ENCODE data around the gene XRCC6. TPM values are rescaled to one million over a fixed set of nuclear protein-coding genes. Genes with fewer than 3 reads are reported as not detected.
"Not testable (repeated sequence)": the region's sequence is repeated elsewhere in the genome, so short reads cannot be mapped to it uniquely, and the experiment has no call there.

Gene XRCC6
- total RNA-seq, 2 experiments from 2014 or later, result 215 to 222 TPM

DNA sequence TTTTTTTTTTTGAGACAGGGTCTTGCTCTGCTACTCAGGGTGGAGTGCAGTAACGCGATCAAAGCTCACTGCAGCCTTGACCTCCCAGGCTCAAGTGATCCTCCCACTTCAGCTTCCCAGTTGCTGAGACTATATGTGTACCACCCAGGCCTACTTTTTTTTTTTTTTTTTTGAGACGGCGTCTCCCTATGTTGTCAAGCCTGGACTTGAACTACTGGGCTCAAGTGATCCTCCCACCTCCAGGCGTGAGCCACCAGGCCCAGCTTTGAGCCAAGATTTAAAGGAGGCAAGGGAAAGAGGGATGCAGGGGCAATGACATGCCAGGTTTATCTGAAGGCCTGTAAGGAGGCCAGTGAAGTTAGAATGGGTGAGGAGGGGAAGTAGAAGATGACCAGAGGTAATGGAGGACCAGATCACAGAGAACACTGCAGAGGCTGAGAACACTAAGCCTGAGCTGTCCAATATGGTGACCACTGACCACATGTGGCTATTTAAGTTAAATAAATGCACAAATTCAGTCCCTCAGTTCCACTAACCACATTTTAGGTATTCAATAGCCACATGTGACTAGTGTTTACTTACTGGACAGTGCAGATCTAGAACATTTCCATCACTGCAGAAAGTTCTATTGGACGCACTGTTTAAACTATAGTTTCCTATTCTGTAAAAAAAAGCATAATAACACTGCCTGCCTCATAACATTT, 8.3 kb upstream of the XRCC6 start:
- POLR2A ChIA-PET, result interaction anchor here (0.7 kb wide), 1 partner anchor 9 kb away, joined by 3 read pairs; no protein-coding TSS in a partner anchor
- Mint-ChIP-seq H3K4me1 (peaks cover 10% of the 10 kb centered on the region), H3K4me3 (no peak overlapping the region), H3K36me3 (peaks cover 14% of the 10 kb centered on the region), H3K9me3 (no peaks in the 10 kb centered on the region), H3K27ac (no peak overlapping the region), H3K27me3 (no peaks in the 10 kb centered on the region)
- DNase-seq (no peak), ATAC-seq (ENCODE audit: low read depth) (no peak)

DNA sequence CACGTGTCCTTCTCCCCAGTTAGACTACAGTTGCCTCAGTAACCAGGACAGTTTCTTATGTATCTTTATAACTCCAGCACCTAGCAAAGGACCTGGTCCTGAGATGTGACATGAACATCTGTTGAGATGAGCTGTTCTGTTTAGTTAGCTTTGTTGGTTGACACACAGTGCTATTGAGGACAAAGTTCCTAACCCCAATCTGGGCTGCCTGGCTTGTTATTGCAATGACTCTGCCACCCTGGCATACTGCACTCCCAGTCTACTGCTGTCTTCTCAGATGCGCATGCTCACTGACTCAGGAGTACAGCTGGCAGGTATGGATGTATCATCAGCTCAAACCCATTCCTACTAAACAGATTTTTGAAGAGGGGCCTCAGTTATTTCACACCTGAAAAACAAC, 7.6 kb upstream of the XRCC6 start:
- DNase-seq (no peak), ATAC-seq (ENCODE audit: low read depth) (no peak)
- Mint-ChIP-seq H3K9me3 (no peaks in the 10 kb centered on the region), H3K36me3 (peaks cover 12% of the 10 kb centered on the region), H3K27ac (no peak overlapping the region), H3K27me3 (no peaks in the 10 kb centered on the region), H3K4me3 (no peak overlapping the region), H3K4me1 (peaks cover 11% of the 10 kb centered on the region)
- POLR2A ChIA-PET, result no interaction called here

DNA sequence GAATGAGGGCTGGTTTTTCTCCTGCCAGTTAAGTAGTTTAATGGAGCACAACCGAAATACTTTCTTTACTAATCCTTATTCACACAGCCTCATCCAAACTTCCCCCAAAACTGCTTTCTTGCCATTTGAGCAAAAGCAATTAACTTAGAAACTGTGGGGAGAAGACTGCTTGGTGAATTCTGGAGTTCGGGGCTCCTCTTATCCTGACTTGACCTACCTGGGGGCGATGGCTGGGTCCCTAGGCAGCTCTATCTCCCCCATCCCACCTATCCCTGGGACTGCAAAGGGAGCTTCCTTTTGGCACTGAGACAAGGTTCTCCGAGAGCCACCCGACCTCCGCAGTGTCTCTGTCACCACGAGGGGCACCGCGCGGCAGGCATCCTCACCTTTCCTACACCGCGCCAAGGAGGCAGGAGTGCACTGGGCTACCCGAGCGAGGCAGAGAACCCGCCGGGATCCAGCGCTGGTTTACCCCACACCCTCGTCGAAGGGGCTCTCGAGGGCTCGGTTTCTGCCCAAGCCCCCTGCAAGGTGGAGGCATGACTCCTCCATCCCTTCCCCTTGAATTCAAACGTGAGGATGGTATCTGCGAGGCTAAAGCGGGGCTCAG, 1.0 kb upstream of the XRCC6 start:
- Mint-ChIP-seq H3K4me1 (peaks cover 33% of the 10 kb centered on the region), H3K9me3 (no peaks in the 10 kb centered on the region)
- POLR2A ChIA-PET, result interaction anchor here (0.9 to 7.1 kb wide), 9 partner anchors 12 to 994 kb away, joined by 3 to 91 read pairs (median 8); partner anchors contain the start of genes PMM1, POLDIP3, SNU13 and TOB2

GRCh38 chr22:41620589-41621098, 451 bp upstream of the XRCC6 start, which contains the start of gene DESI1:
Gene DESI1, minus strand, starts transcription at chr22:41621043. Its CDS starts 204 bp downstream, at chr22:41620839.
- H3K9me3 Mint-ChIP-seq, result no peaks in the 10 kb centered on the region
- ATAC-seq (ENCODE audit: low read depth) (peak; percentile 32), DNase-seq (no peak)
- POLR2A ChIA-PET, result interaction anchor here (0.7 to 7.1 kb wide), 20 partner anchors 12 to 994 kb away, joined by 3 to 91 read pairs (median 5); partner anchors contain the start of genes ACO2, CCDC134, NDUFA6 and PHF5A
- peak within 1 kb of the TSS; percentile 98 for H3K27ac Mint-ChIP-seq
- H3K27me3 Mint-ChIP-seq, result no peaks in the 10 kb centered on the region
- H3K36me3 Mint-ChIP-seq, result peaks cover 14% of the 10 kb centered on the region
- peaks cover 33% of the 10 kb centered on the region for H3K4me1 Mint-ChIP-seq
- peak within 1 kb of the TSS; percentile 97 for H3K4me3 Mint-ChIP-seq

More for the DNA sequence above, 1.0 kb upstream of the XRCC6 start:
- Mint-ChIP-seq H3K36me3 (peaks cover 12% of the 10 kb centered on the region), H3K27me3 (no peaks in the 10 kb centered on the region), H3K27ac (peak overlapping the region; percentile 98), H3K4me3 (peak overlapping the region; percentile 97)
- ATAC-seq (ENCODE audit: low read depth) (peak; percentile 10), DNase-seq (peak; percentile 66)

- DNase-seq, result no peak
- H3K27me3 Mint-ChIP-seq, result no peaks in the 10 kb centered on the region
- no peaks in the 10 kb centered on the region for H3K9me3 Mint-ChIP-seq
- H3K4me3 Mint-ChIP-seq, result peak overlapping the region; percentile 97
- POLR2A ChIA-PET, result interaction anchor here (1.1 to 7.1 kb wide), 8 partner anchors 13 to 501 kb away, joined by 3 to 91 read pairs (median 10); partner anchors contain the start of genes PMM1 and SNU13
- peaks cover 15% of the 10 kb centered on the region for H3K36me3 Mint-ChIP-seq
- peak overlapping the region; percentile 98 for H3K27ac Mint-ChIP-seq
- no peak for ATAC-seq (ENCODE audit: low read depth)
- peaks cover 31% of the 10 kb centered on the region for H3K4me1 Mint-ChIP-seq
These were observed 750 bp downstream of the XRCC6 start for GRCh38 chr22:41621911-41622179.

DNA sequence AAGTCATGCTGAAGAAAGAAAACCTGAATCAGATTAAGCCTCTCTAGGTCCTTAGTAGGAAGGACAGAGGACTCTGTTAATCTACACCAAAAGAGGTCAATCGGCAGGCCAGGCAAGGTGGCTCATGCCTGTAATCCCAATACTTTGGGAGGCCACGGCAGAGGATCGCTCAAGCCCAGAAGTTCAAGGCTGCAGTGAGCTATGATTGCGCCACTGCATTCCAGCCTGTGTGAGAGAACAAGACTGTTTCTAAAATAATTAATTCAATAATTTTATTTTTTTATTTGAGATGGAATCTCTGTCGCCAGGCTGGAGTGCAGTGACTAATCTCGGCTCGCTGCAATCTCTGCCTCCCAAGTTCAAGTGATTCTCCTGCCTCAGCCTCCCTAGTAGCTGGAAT, 4.5 kb downstream of the XRCC6 start:
- DNase-seq (no peak), ATAC-seq (ENCODE audit: low read depth) (no peak)
- POLR2A ChIA-PET, result interaction anchor here (1.2 kb wide), 1 partner anchor 13 kb away, joined by 3 read pairs; no protein-coding TSS in a partner anchor
- H3K4me1 Mint-ChIP-seq, result peaks cover 12% of the 10 kb centered on the region
- H3K36me3 Mint-ChIP-seq, result peaks cover 45% of the 10 kb centered on the region
- no peaks in the 10 kb centered on the region for H3K27me3 Mint-ChIP-seq
- no peak overlapping the region for H3K4me3 Mint-ChIP-seq
- H3K9me3 Mint-ChIP-seq, result no peaks in the 10 kb centered on the region
- H3K27ac Mint-ChIP-seq, result no peak overlapping the region

DNA sequence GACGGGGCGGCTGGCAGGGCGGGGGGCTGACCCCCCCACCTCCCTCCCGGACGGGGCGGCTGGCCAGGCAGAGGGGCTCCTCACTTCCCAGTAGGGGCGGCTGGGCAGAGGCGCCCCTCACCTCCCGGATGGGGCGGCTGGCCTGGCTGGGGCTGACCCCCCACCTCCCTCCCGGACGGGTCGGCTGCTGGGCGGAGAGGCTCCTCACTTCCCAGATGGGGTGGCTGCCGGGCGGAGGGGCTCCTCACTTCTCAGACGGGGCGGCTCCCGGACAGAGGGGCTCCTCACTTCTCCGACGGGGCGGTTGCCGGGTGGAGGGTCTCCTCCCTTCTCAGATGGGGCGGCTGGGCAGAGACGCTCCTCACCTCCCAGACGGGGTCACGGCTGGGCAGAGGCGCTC, 10.0 kb downstream of the XRCC6 start:
- H3K4me1 Mint-ChIP-seq; H3K27ac Mint-ChIP-seq; ATAC-seq (ENCODE audit: low read depth); H3K9me3 Mint-ChIP-seq; DNase-seq; H3K27me3 Mint-ChIP-seq; H3K4me3 Mint-ChIP-seq; POLR2A ChIA-PET: not testable (repeated sequence)
- H3K36me3 Mint-ChIP-seq, result peaks cover 47% of the 10 kb centered on the region

DNA sequence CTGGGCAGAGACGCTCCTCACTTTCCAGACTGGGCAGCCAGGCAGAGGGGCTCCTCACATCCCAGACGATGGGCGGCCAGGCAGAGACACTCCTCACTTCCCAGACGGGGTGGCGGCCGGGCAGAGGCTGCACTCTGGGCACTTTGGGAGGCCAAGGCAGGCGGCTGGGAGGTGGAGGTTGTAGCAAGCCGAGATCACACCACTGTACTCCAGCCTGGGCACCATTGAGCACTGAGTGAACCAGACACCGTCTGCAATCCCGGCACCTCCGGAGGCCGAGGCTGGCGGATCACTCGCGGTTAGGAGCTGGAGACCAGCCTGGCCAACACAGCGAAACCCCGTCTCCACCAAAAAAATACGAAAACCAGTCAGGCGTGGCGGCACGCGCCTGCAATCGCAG, 10.5 kb downstream of the XRCC6 start:
- POLR2A ChIA-PET; DNase-seq; H3K27me3 Mint-ChIP-seq; H3K4me1 Mint-ChIP-seq; ATAC-seq (ENCODE audit: low read depth); H3K4me3 Mint-ChIP-seq; H3K27ac Mint-ChIP-seq; H3K9me3 Mint-ChIP-seq: not testable (repeated sequence)
- peaks cover 49% of the 10 kb centered on the region for H3K36me3 Mint-ChIP-seq

DNA sequence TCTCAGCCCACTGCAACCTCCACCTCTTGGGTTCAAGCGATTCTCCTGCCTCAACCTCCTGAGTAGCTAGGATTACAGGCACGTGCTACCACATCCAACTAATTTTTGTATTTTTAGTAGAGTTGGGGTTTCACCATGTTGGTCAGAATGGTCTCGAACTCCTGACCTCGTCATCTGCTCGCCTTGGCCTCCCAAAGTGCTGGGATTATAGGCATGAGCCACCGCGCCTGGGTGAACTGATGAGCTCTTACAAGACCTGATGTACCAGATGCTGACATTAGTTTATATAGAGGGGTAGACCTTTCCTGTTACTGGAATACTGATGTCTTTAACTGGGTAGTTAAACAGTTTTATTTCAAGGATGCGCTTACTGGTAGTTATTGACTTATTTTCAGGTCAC, 13.5 kb downstream of the XRCC6 start:
- H3K27ac Mint-ChIP-seq; H3K9me3 Mint-ChIP-seq; DNase-seq; H3K27me3 Mint-ChIP-seq; POLR2A ChIA-PET; H3K4me3 Mint-ChIP-seq; ATAC-seq (ENCODE audit: low read depth); H3K4me1 Mint-ChIP-seq: not testable (repeated sequence)
- H3K36me3 Mint-ChIP-seq, result peaks cover 38% of the 10 kb centered on the region

- no peak for ATAC-seq (ENCODE audit: low read depth)
- H3K36me3 Mint-ChIP-seq, result peaks cover 35% of the 10 kb centered on the region
These were observed 15.4 kb downstream of the XRCC6 start for GRCh38 chr22:41636467-41636866.

DNA sequence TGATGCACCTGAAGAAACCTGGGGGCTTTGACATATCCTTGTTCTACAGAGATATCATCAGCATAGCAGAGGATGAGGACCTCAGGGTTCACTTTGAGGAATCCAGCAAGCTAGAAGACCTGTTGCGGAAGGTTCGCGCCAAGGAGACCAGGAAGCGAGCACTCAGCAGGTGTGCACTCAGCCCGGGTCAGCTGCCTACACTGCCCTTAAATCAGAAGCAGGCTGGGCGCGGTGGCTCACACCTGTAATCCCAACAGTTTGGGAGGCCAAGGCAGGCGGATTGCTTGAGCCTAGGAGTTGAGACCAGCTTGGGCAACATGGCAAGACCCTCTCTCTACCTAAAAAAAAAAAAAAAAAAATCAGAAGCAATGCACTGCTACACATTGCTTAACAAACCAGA, 16.5 kb downstream of the XRCC6 start:
- POLR2A ChIA-PET, result interaction anchor here (0.7 kb wide), 1 partner anchor 23 kb away, joined by 3 read pairs; no protein-coding TSS in a partner anchor
- DNase-seq; H3K27me3 Mint-ChIP-seq; H3K4me1 Mint-ChIP-seq; H3K27ac Mint-ChIP-seq; H3K9me3 Mint-ChIP-seq; ATAC-seq (ENCODE audit: low read depth); H3K4me3 Mint-ChIP-seq: not testable (repeated sequence)
- peaks cover 35% of the 10 kb centered on the region for H3K36me3 Mint-ChIP-seq

More at GRCh38 chr22:41636467-41636866, 15.4 kb downstream of the XRCC6 start:
- Mint-ChIP-seq H3K27me3 (no peaks in the 10 kb centered on the region), H3K4me3 (no peak overlapping the region), H3K4me1 (peaks cover 4% of the 10 kb centered on the region), H3K27ac (no peak overlapping the region), H3K9me3 (no peaks in the 10 kb centered on the region)
- POLR2A ChIA-PET, result no interaction called here
- DNase-seq, result no peak

GRCh38 chr22:41638124-41638523, 17.0 kb downstream of the XRCC6 start:
- ATAC-seq (ENCODE audit: low read depth) (no peak), DNase-seq (no peak)
- POLR2A ChIA-PET, result interaction anchor here (0.7 to 1.1 kb wide), 3 partner anchors 9 to 22 kb away, joined by 3 to 6 read pairs (median 3); no protein-coding TSS in a partner anchor
- no peaks in the 10 kb centered on the region for H3K9me3 Mint-ChIP-seq
- no peak overlapping the region for H3K27ac Mint-ChIP-seq
- no peak overlapping the region for H3K4me3 Mint-ChIP-seq
- peaks cover 37% of the 10 kb centered on the region for H3K36me3 Mint-ChIP-seq
- H3K27me3 Mint-ChIP-seq, result no peaks in the 10 kb centered on the region
- peaks cover 6% of the 10 kb centered on the region for H3K4me1 Mint-ChIP-seq

- Mint-ChIP-seq H3K36me3 (peaks cover 34% of the 10 kb centered on the region), H3K27me3 (no peaks in the 10 kb centered on the region), H3K4me3 (no peak overlapping the region), H3K9me3 (no peaks in the 10 kb centered on the region), H3K4me1 (peaks cover 6% of the 10 kb centered on the region), H3K27ac (no peak overlapping the region)
- ATAC-seq (ENCODE audit: low read depth), result no peak
- POLR2A ChIA-PET, result interaction anchor here (0.6 to 1.1 kb wide), 4 partner anchors 8 to 393 kb away, joined by 3 to 8 read pairs (median 5); no protein-coding TSS in a partner anchor
- no peak for DNase-seq
These were observed 17.7 kb downstream of the XRCC6 start for GRCh38 chr22:41638748-41639147.
